SH-SY5Y (cell line): ENCODE measurements around the gene DAPK1.

Source experiments
- GATA2 ChIP-seq: IDR thresholded peaks from 2 replicates; pipeline ENCODE4 v1.6.1; 2011; ENCODE audit warnings: mild to moderate bottlenecking, low read depth, low read length
- GATA3 ChIP-seq: IDR thresholded peaks from 2 replicates; pipeline ENCODE4 v1.6.1; 2011; ENCODE audit warnings: low read depth, mild to moderate bottlenecking, low read length, moderate library complexity

GRCh38 chr9:87729246-87729645 lies 231.6 kb downstream of the DAPK1 start:
- TF ChIP-seq GATA2 (no peak), GATA3 (no peak)
